H9 (cell line): ENCODE results near the gene CARD19. TPM values are rescaled to one million over a fixed set of nuclear protein-coding genes. Genes with fewer than 3 reads are reported as not detected.

ENCODE experiments used
- DNase-seq: peaks from one replicate; pipeline ENCODE4 v3.0.0-alpha.2; 2017
- H2AFZ ChIP-seq: one replicate; pipeline ENCODE4 v1.6.1; 2013; ENCODE audit warnings: mild to moderate bottlenecking, low read length, control low read depth, moderate library complexity
- H2AK5ac ChIP-seq: 2 replicates; pipeline ENCODE4 v1.6.1; 2013; ENCODE audit warnings: low read length, control low read depth, mixed read lengths; ENCODE audit not compliant: insufficient read length
- H2BK120ac ChIP-seq: one replicate; pipeline ENCODE4 v1.6.1; 2013; ENCODE audit warnings: low read depth, mild to moderate bottlenecking, low read length, control low read depth, inconsistent platforms; ENCODE audit not compliant: poor library complexity, severe bottlenecking
- H2BK12ac ChIP-seq: 2 replicates; pipeline ENCODE4 v1.6.1; 2013; ENCODE audit warnings: low read length, control low read depth, mixed read lengths, low read depth; ENCODE audit not compliant: insufficient read length
- H2BK15ac ChIP-seq: 2 replicates; pipeline ENCODE4 v1.6.1; 2013; ENCODE audit warnings: low read depth, low read length, control low read depth
- H2BK20ac ChIP-seq: one replicate; pipeline ENCODE4 v1.6.1; 2013; ENCODE audit warnings: low read depth, mild to moderate bottlenecking, low read length, control low read depth, inconsistent platforms; ENCODE audit not compliant: poor library complexity, severe bottlenecking
- H2BK5ac ChIP-seq: 2 replicates; pipeline ENCODE4 v1.6.1; 2013; ENCODE audit warnings: low read length, control low read depth, mixed read lengths; ENCODE audit not compliant: insufficient read length
- H3K14ac ChIP-seq: 2 replicates; pipeline ENCODE4 v1.6.1; 2013; ENCODE audit warnings: low read length, control low read depth; ENCODE audit not compliant: insufficient read depth
- H3K18ac ChIP-seq: 2 replicates; pipeline ENCODE4 v1.6.1; 2013; ENCODE audit warnings: low read depth, mild to moderate bottlenecking, mixed read lengths, low read length, control low read depth; ENCODE audit not compliant: insufficient read length
- H3K23ac ChIP-seq: 2 replicates; pipeline ENCODE4 v1.6.1; 2013; ENCODE audit warnings: low read length, control low read depth, mixed read lengths, low read depth; ENCODE audit not compliant: insufficient read length
- H3K23me2 ChIP-seq: 2 replicates; pipeline ENCODE4 v1.6.1; 2013; ENCODE audit warnings: low read depth, mild to moderate bottlenecking, mixed read lengths, low read length, control low read depth; ENCODE audit not compliant: insufficient read length, poor library complexity, severe bottlenecking
- H3K27ac ChIP-seq: 2 replicates; pipeline ENCODE4 v1.5.1; 2013; ENCODE audit warnings: low read length, control low read depth, mixed read lengths, low read depth; ENCODE audit not compliant: insufficient read length
- H3K27me3 ChIP-seq: 2 replicates; pipeline ENCODE4 v1.6.1; 2013; ENCODE audit warnings: low read length, control low read depth, inconsistent platforms; ENCODE audit not compliant: insufficient read depth
- H3K4ac ChIP-seq: 2 replicates; pipeline ENCODE4 v1.6.1; 2013; ENCODE audit warnings: low read depth, mild to moderate bottlenecking, control low read depth, inconsistent platforms, low read length, moderate library complexity
- H3K4me1 ChIP-seq: 2 replicates; pipeline ENCODE4 v1.6.1; 2013; ENCODE audit warnings: low read length, control low read depth, inconsistent platforms; ENCODE audit not compliant: insufficient read depth
- H3K4me2 ChIP-seq: 2 replicates; pipeline ENCODE4 v1.6.1; 2013; ENCODE audit warnings: low read length, control low read depth, mixed read lengths; ENCODE audit not compliant: insufficient read length, insufficient read depth
- H3K56ac ChIP-seq: 2 replicates; pipeline ENCODE4 v1.6.1; 2013; ENCODE audit warnings: low read depth, mild to moderate bottlenecking, mixed read lengths, low read length, control low read depth; ENCODE audit not compliant: insufficient read length
- H3K79me1 ChIP-seq: 2 replicates; pipeline ENCODE4 v1.6.1; 2013; ENCODE audit warnings: low read depth, mild to moderate bottlenecking, moderate library complexity, low read length, control low read depth, inconsistent platforms; ENCODE audit not compliant: insufficient read depth, poor library complexity, severe bottlenecking
- H3K79me2 ChIP-seq: 2 replicates; pipeline ENCODE4 v1.6.1; 2013; ENCODE audit warnings: low read length, control low read depth, inconsistent platforms; ENCODE audit not compliant: insufficient read depth
- H3K9ac ChIP-seq: 2 replicates; pipeline ENCODE4 v1.6.1; 2013; ENCODE audit warnings: low read length, control low read depth, mixed read lengths; ENCODE audit not compliant: insufficient read length; ENCODE audit errors: extremely low read depth
- H3K9me3 ChIP-seq: one replicate; pipeline ENCODE4 v1.6.1; 2013; ENCODE audit warnings: low read depth, low read length, inconsistent platforms; ENCODE audit not compliant: control insufficient read depth
- H3T11ph ChIP-seq: one replicate; pipeline ENCODE4 v1.6.1; 2013; ENCODE audit warnings: mild to moderate bottlenecking, low read length, control low read depth, inconsistent platforms
- H4K20me1 ChIP-seq: one replicate; pipeline ENCODE4 v1.6.1; 2013; ENCODE audit not compliant: control insufficient read depth, insufficient read length, insufficient read depth
- H4K5ac ChIP-seq: 2 replicates; pipeline ENCODE4 v1.6.1; 2013; ENCODE audit warnings: low read depth, mild to moderate bottlenecking, mixed read lengths, low read length, control low read depth; ENCODE audit not compliant: insufficient read length
- H4K8ac ChIP-seq: replicated peaks from 2 replicates; pipeline ENCODE4 v1.6.1; 2013; ENCODE audit warnings: low read length, control low read depth, mixed read lengths, low read depth; ENCODE audit not compliant: insufficient read length
- H4K91ac ChIP-seq: 2 replicates; pipeline ENCODE4 v1.6.1; 2013; ENCODE audit warnings: low read depth, mild to moderate bottlenecking, moderate library complexity, mixed read lengths, low read length, control low read depth; ENCODE audit not compliant: insufficient read length
- H3K27ac Mint-ChIP-seq, 3 experiments: 2 replicates in 2 of 3; 3 replicates in 1 of 3; pipeline ENCODE4 v1.8.0; 2020 to 2021; ENCODE audit warnings: mixed read lengths in 3 of 3, mild to moderate bottlenecking in 1 of 3, moderate library complexity in 1 of 3
- H3K27me3 Mint-ChIP-seq: 2 replicates; pipeline ENCODE4 v1.8.0; 2021; ENCODE audit warnings: low read depth, mild to moderate bottlenecking, moderate library complexity, mixed read lengths
- H3K36me3 Mint-ChIP-seq, 3 experiments: 2 replicates in 2 of 3; 3 replicates in 1 of 3; pipeline ENCODE4 v1.8.0; 2020 to 2021; ENCODE audit warnings: low read depth in 3 of 3, mixed read lengths in 3 of 3; ENCODE audit not compliant: insufficient read depth in 1 of 3
- H3K4me1 Mint-ChIP-seq, 2 experiments: 2 replicates each; pipeline ENCODE4 v1.8.0; 2020; ENCODE audit warnings: mixed read lengths in 2 of 2
- H3K4me3 Mint-ChIP-seq, 2 experiments: 2 replicates in 1 of 2; 3 replicates in 1 of 2; pipeline ENCODE4 v1.8.0; 2020 to 2021; ENCODE audit warnings: mild to moderate bottlenecking in 2 of 2, mixed read lengths in 2 of 2, moderate library complexity in 1 of 2
- H3K9me3 Mint-ChIP-seq, 2 experiments: 2 replicates in 1 of 2; 3 replicates in 1 of 2; pipeline ENCODE4 v1.8.0; 2020; ENCODE audit warnings: mild to moderate bottlenecking in 2 of 2, mixed read lengths in 2 of 2, moderate library complexity in 1 of 2
- CTCF ChIP-seq: fragments of 200-600 bp; sonication (generic); conservative IDR thresholded peaks from 3 replicates; pipeline ENCODE4 v1.8.0; 2021; ENCODE audit warnings: antibody characterized with exemption, mild to moderate bottlenecking
- WGBS: extraction: QIAGEN DNeasy Blood & Tissue Kit; methylation state at CpG from one replicate; pipeline ENCODE4 v1.1.7; 2013; ENCODE audit warnings: missing lambda C conversion rate, low lambda C conversion rate, mixed read lengths; ENCODE audit not compliant: insufficient read length; ENCODE audit errors: extremely low coverage; 5-methylcytosine and 5-hydroxymethylcytosine counted together
- total RNA-seq: library from RNA; stranded (reverse); gene quantifications from 2 replicates; pipeline ENCODE4 v1.2.1, GENCODE V29; 2021

The CARD19 gene
- total RNA-seq, 1 experiment from 2014 or later, result 21.4 TPM

DNA sequence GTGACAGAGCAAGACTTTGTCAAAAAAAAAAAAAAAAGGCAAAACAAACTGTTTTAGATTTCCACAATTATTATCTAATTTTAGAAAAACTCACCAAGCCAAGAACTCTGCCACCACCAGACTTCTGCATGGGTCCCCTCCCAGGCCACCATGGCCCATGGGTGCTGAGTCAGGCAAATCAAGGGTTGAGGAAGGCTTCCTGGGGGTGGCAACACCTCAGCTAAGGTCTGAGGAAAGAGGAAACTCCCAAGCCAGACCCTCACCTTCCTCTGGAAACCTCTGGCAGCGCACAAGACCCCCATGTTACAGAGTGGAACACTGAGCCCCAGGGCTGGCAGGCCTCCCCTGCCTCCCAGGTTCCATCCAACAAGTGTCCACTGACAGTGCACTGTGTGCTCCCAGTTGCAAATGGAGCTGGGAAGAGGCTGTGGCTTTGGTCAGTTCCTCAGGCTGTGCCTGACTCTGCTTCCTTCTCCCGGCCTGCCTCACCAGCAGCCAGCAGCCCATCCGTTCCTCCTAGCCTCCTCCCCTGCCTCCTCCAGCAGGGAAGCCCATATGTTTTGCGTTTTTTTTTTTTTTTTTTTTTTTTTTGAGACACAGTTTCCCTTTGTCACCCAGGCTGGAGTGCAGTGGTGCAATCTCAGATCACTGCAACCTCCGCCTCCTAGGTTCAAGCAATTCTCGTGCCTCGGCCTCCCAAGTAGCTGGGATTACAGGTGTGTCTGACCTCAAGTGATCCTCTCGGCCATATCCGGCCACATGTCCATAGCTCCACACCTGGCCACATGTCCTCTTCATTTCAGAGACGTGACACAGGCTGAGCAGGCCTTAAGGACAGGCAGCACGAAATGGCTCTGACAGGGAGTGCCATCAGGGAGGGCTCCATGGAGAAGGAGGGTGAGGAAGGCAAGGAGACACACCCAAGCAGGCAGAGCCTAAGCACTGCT, 41.0 kb upstream of the CARD19 start:
- Histone ChIP-seq H3K79me2 (no peaks in the 10 kb centered on the region), H3K9ac (no peak overlapping the region), H3K23ac (no peak overlapping the region), H3K4me2 (no peak overlapping the region), H3K9me3 (no peaks in the 10 kb centered on the region), H2BK5ac (no peak overlapping the region), H2BK12ac (no peak overlapping the region), H4K8ac (no peak overlapping the region), H3K14ac (no peak overlapping the region; the same call in 1 of the 2 replicates), H2AFZ (no peak overlapping the region), H3K18ac (no peak overlapping the region), H3K4me1 (no peaks in the 10 kb centered on the region), H3K27me3 (no peaks in the 10 kb centered on the region), H3K56ac (no peak overlapping the region), H4K20me1 (no peaks in the 10 kb centered on the region), H2BK20ac (no peak overlapping the region), H2BK120ac (no peak overlapping the region), H4K5ac (no peak overlapping the region), H3K23me2 (no peaks in the 10 kb centered on the region), H2BK15ac (no peak overlapping the region), H3K79me1 (no peaks in the 10 kb centered on the region), H2AK5ac (no peak overlapping the region), H3K4ac (no peak overlapping the region), H3T11ph (no peak overlapping the region), H3K27ac (no peak overlapping the region), H4K91ac (no peak overlapping the region)
- Mint-ChIP-seq H3K36me3 (no peaks in the 10 kb centered on the region), H3K9me3 (no peaks in the 10 kb centered on the region), H3K27ac (no peak overlapping the region), H3K4me3 (no peak overlapping the region), H3K4me1 (peaks cover 40 to 42% of the 10 kb centered on the region in 2 experiments), H3K27me3 (peaks cover 32% of the 10 kb centered on the region)
- TF ChIP-seq CTCF, result no peak
- no peak for DNase-seq
- WGBS, result no CpG with 5 or more reads among the region's 11 CpGs
